Measurements from ENCODE around the gene DNAH5. TPM values are rescaled to one million over a fixed set of nuclear protein-coding genes. Genes with fewer than 3 reads are reported as not detected.

The DNAH5 gene
- total RNA-seq, 6 experiments from 2014 or later = 1.1 to 1.9 (median 1.3) TPM

GRCh38 chr5:13943676-13944075 is 812 bp downstream of the DNAH5 start:
- H3K27me3 Mint-ChIP-seq (ENCODE audit: insufficient read depth) = peaks cover 23% of the 10 kb centered on the region
- no peak for TF ChIP-seq CTCF (IDR thresholded peaks at IDR 0.05)
- H3K27ac Mint-ChIP-seq = no peak overlapping the region
- H3K4me3 Mint-ChIP-seq = no peak overlapping the region
- peaks cover 14% of the 10 kb centered on the region for H3K4me1 Mint-ChIP-seq (ENCODE audit: low read depth)
- DNase-seq = no peak
- H3K36me3 Mint-ChIP-seq (ENCODE audit: low read depth) = no peaks in the 10 kb centered on the region
- H3K9me3 Mint-ChIP-seq = no peaks in the 10 kb centered on the region

DNA sequence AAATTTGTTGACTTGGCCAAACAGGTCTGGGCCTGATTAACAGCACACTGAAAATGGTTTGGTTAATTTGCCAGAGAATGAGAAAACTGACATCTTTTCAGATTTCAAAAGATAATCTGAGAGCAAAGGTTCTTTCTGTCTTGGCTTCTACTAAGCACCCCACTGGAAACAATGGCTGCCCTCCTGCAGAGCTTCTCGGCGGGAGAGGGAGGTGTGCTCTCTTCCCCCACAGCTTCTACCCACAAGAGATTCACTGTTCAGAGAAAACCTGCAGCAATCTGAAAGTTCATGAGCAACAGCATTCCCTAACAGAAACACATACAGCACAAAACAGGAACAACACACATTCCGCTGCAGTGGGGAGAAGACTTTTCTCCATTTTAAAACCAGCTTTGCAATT is 3.0 kb downstream of the DNAH5 start:
- no peak for TF ChIP-seq CTCF (IDR thresholded peaks at IDR 0.05)
- Mint-ChIP-seq H3K9me3 (no peaks in the 10 kb centered on the region), H3K27me3 (ENCODE audit: insufficient read depth) (peaks cover 25% of the 10 kb centered on the region), H3K4me1 (ENCODE audit: low read depth) (peaks cover 14% of the 10 kb centered on the region), H3K36me3 (ENCODE audit: low read depth) (no peaks in the 10 kb centered on the region), H3K27ac (no peak overlapping the region), H3K4me3 (no peak overlapping the region)
- DNase-seq = no peak

DNA sequence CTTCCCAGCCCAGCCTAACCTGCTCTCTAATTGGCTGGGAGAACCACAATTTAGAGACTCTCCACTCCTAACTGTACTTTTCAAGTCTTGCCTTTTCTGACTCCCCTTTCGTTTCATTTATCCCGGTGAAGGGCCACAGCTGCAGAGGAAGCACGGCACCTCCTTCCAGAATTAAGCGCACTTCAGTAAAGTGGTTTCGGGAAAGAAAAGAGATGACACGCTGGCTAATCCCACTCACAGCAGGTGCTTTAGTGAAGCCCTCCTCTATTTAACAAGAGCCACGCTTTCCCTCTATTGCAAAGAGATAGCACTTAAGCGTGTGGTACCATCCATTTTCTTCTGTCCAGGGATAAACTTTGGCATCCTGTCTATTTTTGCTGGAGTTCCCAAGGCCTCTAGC is 4.8 kb downstream of the DNAH5 start:
- H3K36me3 Mint-ChIP-seq (ENCODE audit: low read depth) = no peaks in the 10 kb centered on the region
- DNase-seq = no peak
- H3K9me3 Mint-ChIP-seq = no peaks in the 10 kb centered on the region
- H3K27me3 Mint-ChIP-seq (ENCODE audit: insufficient read depth) = peaks cover 25% of the 10 kb centered on the region
- peaks cover 3% of the 10 kb centered on the region for H3K4me1 Mint-ChIP-seq (ENCODE audit: low read depth)
- no peak for TF ChIP-seq CTCF (IDR thresholded peaks at IDR 0.05)
- H3K4me3 Mint-ChIP-seq = no peak overlapping the region
- no peak overlapping the region for H3K27ac Mint-ChIP-seq

DNA sequence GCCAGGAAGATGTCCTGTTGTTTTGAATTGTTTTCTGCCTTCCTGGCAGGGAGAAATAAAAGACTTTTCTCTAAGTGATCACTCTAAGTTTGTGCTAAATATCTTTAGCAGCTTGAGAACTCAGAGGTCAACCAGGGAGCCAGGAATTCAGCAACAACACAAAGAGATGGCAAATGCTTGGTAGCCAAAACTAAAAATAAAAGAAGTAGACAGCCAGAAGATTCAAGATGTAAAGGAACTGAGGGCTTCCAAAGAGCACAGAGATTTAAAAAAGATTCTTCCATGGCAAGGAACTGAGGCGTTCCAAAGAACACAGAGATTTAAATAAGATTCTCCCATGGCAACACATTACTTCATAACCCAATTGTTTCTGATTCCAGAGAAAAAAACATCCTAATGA is 9.6 kb downstream of the DNAH5 start:
- H3K9me3 Mint-ChIP-seq = peaks cover 8% of the 10 kb centered on the region
- no peak for TF ChIP-seq CTCF (IDR thresholded peaks at IDR 0.05)
- no peaks in the 10 kb centered on the region for H3K4me1 Mint-ChIP-seq (ENCODE audit: low read depth)
- no peak overlapping the region for H3K4me3 Mint-ChIP-seq
- peaks cover 14% of the 10 kb centered on the region; the same call in 1 of the 2 replicates for H3K27me3 Mint-ChIP-seq (ENCODE audit: insufficient read depth)
- H3K27ac Mint-ChIP-seq = no peak overlapping the region
- DNase-seq = no peak
- H3K36me3 Mint-ChIP-seq (ENCODE audit: low read depth) = no peaks in the 10 kb centered on the region

DNA sequence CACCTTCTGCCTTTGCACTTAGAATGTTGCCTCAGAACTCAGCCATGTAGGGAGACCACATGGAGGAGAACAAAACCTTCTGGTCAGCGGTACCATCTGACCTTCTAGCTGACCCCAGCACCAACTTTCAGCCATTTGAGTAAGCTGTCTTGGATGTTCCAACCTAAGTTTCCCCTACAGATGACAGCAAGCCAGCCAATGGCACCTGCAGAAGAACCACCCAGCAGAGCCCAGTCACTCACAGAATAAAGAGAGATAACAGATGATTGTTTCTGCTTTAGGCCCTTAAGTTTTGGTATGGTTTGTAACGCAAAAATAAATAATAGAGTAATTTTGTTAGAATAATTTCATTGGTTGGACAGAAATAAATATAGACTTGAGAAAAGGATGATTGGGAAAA is 10.4 kb downstream of the DNAH5 start:
- peaks cover 8% of the 10 kb centered on the region for H3K9me3 Mint-ChIP-seq
- H3K36me3 Mint-ChIP-seq (ENCODE audit: low read depth) = no peaks in the 10 kb centered on the region
- no peak for TF ChIP-seq CTCF (IDR thresholded peaks at IDR 0.05)
- no peak overlapping the region for H3K4me3 Mint-ChIP-seq
- H3K4me1 Mint-ChIP-seq (ENCODE audit: low read depth) = no peaks in the 10 kb centered on the region
- no peak for DNase-seq
- H3K27ac Mint-ChIP-seq = no peak overlapping the region
- peaks cover 8% of the 10 kb centered on the region for H3K27me3 Mint-ChIP-seq (ENCODE audit: insufficient read depth)

GRCh38 chr5:13932561-13932960 is 11.9 kb downstream of the DNAH5 start:
- no peak overlapping the region for H3K27ac Mint-ChIP-seq
- no peaks in the 10 kb centered on the region for H3K4me1 Mint-ChIP-seq (ENCODE audit: low read depth)
- no peak for DNase-seq
- peaks cover 5% of the 10 kb centered on the region for H3K27me3 Mint-ChIP-seq (ENCODE audit: insufficient read depth)
- no peaks in the 10 kb centered on the region for H3K36me3 Mint-ChIP-seq (ENCODE audit: low read depth)
- no peak overlapping the region for H3K4me3 Mint-ChIP-seq
- peaks cover 8% of the 10 kb centered on the region for H3K9me3 Mint-ChIP-seq
- TF ChIP-seq CTCF (IDR thresholded peaks at IDR 0.05) = no peak

Measured in HFFc6 (cell line).